Esophagus squamous epithelium (tissue), 4 donors: ENCODE measurements around the gene PRPF40B.

Experiments
- CTCF ChIP-seq, 6 experiments: fragments of 450-650 bp in 4 of 6; fragments of 200-600 bp in 2 of 6; sonication (generic) in 2 of 6; IDR thresholded peaks; one replicate each; pipeline ENCODE4 v1.5.1; 2016 to 2019; ENCODE audit warnings: antibody characterized with exemption in 6 of 6, mild to moderate bottlenecking in 4 of 6, moderate library complexity in 4 of 6
- POLR2A ChIP-seq, 4 donors: fragments of 450-650 bp; IDR thresholded peaks; one replicate each; pipeline ENCODE4 v1.6.1; 2017; ENCODE audit warnings: antibody characterized with exemption in 4 of 4, mild to moderate bottlenecking in 4 of 4, moderate library complexity in 3 of 4

- TF ChIP-seq CTCF (IDR thresholded peaks at IDR 0.05), result no peak
- TF ChIP-seq POLR2A (IDR thresholded peaks at IDR 0.05), result peak in 1 of 4 donors; percentile 6
Measured at GRCh38 chr12:49662998-49663843, 39.9 kb downstream of the PRPF40B start.
